HG02610 (cell line): ENCODE measurements around the gene DIAPH2.

Source experiments
- ATAC-seq: cut with Tn5 transposase; IDR thresholded peaks from one replicate; pipeline ENCODE4 v1.9.1; 2021; ENCODE audit warnings: mild to moderate bottlenecking, moderate library complexity; ENCODE audit not compliant: unreplicated experiment

Gene DIAPH2

GRCh38 chrX:96684339-96685209 lies at the start of gene DIAPH2:
Gene DIAPH2, plus strand, starts transcription at chrX:96684842.
- peak; percentile 87 for ATAC-seq

GRCh38 chrX:96650023-96650422 lies 34.6 kb upstream of the DIAPH2 start:
- no peak for ATAC-seq

- ATAC-seq, result no peak
Measured at GRCh38 chrX:96655947-96656623, 28.6 kb upstream of the DIAPH2 start.

GRCh38 chrX:96682516-96682915 lies 2.1 kb upstream of the DIAPH2 start:
- ATAC-seq, result no peak

- ATAC-seq, result no peak
Measured at GRCh38 chrX:96683997-96684338, 674 bp upstream of the DIAPH2 start.

GRCh38 chrX:96685210-96686099 lies 813 bp downstream of the DIAPH2 start:
- ATAC-seq, result peak; percentile 19

GRCh38 chrX:96687776-96688175 lies 3.1 kb downstream of the DIAPH2 start:
- ATAC-seq, result no peak

GRCh38 chrX:96688789-96689188 lies 4.1 kb downstream of the DIAPH2 start:
- ATAC-seq, result no peak

GRCh38 chrX:96689991-96690390 lies 5.3 kb downstream of the DIAPH2 start:
- ATAC-seq, result no peak

- no peak for ATAC-seq
Measured at GRCh38 chrX:96692454-96692853, 7.8 kb downstream of the DIAPH2 start.

GRCh38 chrX:96692890-96693289 lies 8.2 kb downstream of the DIAPH2 start:
- no peak for ATAC-seq

- ATAC-seq, result no peak
Measured at GRCh38 chrX:96693407-96693806, 8.8 kb downstream of the DIAPH2 start.

GRCh38 chrX:96696462-96696861 lies 11.8 kb downstream of the DIAPH2 start:
- no peak for ATAC-seq

GRCh38 chrX:96700625-96701024 lies 16.0 kb downstream of the DIAPH2 start:
- no peak for ATAC-seq

- no peak for ATAC-seq
Measured at GRCh38 chrX:96703379-96703778, 18.7 kb downstream of the DIAPH2 start.

GRCh38 chrX:96703816-96704215 lies 19.2 kb downstream of the DIAPH2 start:
- no peak for ATAC-seq

GRCh38 chrX:96704629-96705028 lies 20.0 kb downstream of the DIAPH2 start:
- ATAC-seq, result no peak

GRCh38 chrX:96705905-96706304 lies 21.3 kb downstream of the DIAPH2 start:
- no peak for ATAC-seq

GRCh38 chrX:96707804-96708203 lies 23.2 kb downstream of the DIAPH2 start:
- no peak for ATAC-seq

- no peak for ATAC-seq
Measured at GRCh38 chrX:96710031-96710430, 25.4 kb downstream of the DIAPH2 start.

GRCh38 chrX:96713303-96713702 lies 28.7 kb downstream of the DIAPH2 start:
- no peak for ATAC-seq
